H9 (cell line): ENCODE measurements around the gene CRY2. TPM values are rescaled to one million over a fixed set of nuclear protein-coding genes. Genes with fewer than 3 reads are reported as not detected.

Source experiments
- DNase-seq: peaks from one replicate; pipeline ENCODE4 v3.0.0-alpha.2; 2017
- H2AFZ ChIP-seq: one replicate; pipeline ENCODE4 v1.6.1; 2013; ENCODE audit warnings: mild to moderate bottlenecking, low read length, control low read depth, moderate library complexity
- H2AK5ac ChIP-seq: 2 replicates; pipeline ENCODE4 v1.6.1; 2013; ENCODE audit warnings: low read length, control low read depth, mixed read lengths; ENCODE audit not compliant: insufficient read length
- H2BK120ac ChIP-seq: one replicate; pipeline ENCODE4 v1.6.1; 2013; ENCODE audit warnings: low read depth, mild to moderate bottlenecking, low read length, control low read depth, inconsistent platforms; ENCODE audit not compliant: poor library complexity, severe bottlenecking
- H2BK12ac ChIP-seq: 2 replicates; pipeline ENCODE4 v1.6.1; 2013; ENCODE audit warnings: low read length, control low read depth, mixed read lengths, low read depth; ENCODE audit not compliant: insufficient read length
- H2BK15ac ChIP-seq: 2 replicates; pipeline ENCODE4 v1.6.1; 2013; ENCODE audit warnings: low read depth, low read length, control low read depth
- H2BK20ac ChIP-seq: one replicate; pipeline ENCODE4 v1.6.1; 2013; ENCODE audit warnings: low read depth, mild to moderate bottlenecking, low read length, control low read depth, inconsistent platforms; ENCODE audit not compliant: poor library complexity, severe bottlenecking
- H2BK5ac ChIP-seq: 2 replicates; pipeline ENCODE4 v1.6.1; 2013; ENCODE audit warnings: low read length, control low read depth, mixed read lengths; ENCODE audit not compliant: insufficient read length
- H3K14ac ChIP-seq: 2 replicates; pipeline ENCODE4 v1.6.1; 2013; ENCODE audit warnings: low read length, control low read depth; ENCODE audit not compliant: insufficient read depth
- H3K18ac ChIP-seq: 2 replicates; pipeline ENCODE4 v1.6.1; 2013; ENCODE audit warnings: low read depth, mild to moderate bottlenecking, mixed read lengths, low read length, control low read depth; ENCODE audit not compliant: insufficient read length
- H3K23ac ChIP-seq: 2 replicates; pipeline ENCODE4 v1.6.1; 2013; ENCODE audit warnings: low read length, control low read depth, mixed read lengths, low read depth; ENCODE audit not compliant: insufficient read length
- H3K23me2 ChIP-seq: 2 replicates; pipeline ENCODE4 v1.6.1; 2013; ENCODE audit warnings: low read depth, mild to moderate bottlenecking, mixed read lengths, low read length, control low read depth; ENCODE audit not compliant: insufficient read length, poor library complexity, severe bottlenecking
- H3K27ac ChIP-seq: 2 replicates; pipeline ENCODE4 v1.5.1; 2013; ENCODE audit warnings: low read length, control low read depth, mixed read lengths, low read depth; ENCODE audit not compliant: insufficient read length
- H3K27me3 ChIP-seq: 2 replicates; pipeline ENCODE4 v1.6.1; 2013; ENCODE audit warnings: low read length, control low read depth, inconsistent platforms; ENCODE audit not compliant: insufficient read depth
- H3K4ac ChIP-seq: 2 replicates; pipeline ENCODE4 v1.6.1; 2013; ENCODE audit warnings: low read depth, mild to moderate bottlenecking, control low read depth, inconsistent platforms, low read length, moderate library complexity
- H3K4me1 ChIP-seq: 2 replicates; pipeline ENCODE4 v1.6.1; 2013; ENCODE audit warnings: low read length, control low read depth, inconsistent platforms; ENCODE audit not compliant: insufficient read depth
- H3K4me2 ChIP-seq: 2 replicates; pipeline ENCODE4 v1.6.1; 2013; ENCODE audit warnings: low read length, control low read depth, mixed read lengths; ENCODE audit not compliant: insufficient read length, insufficient read depth
- H3K56ac ChIP-seq: 2 replicates; pipeline ENCODE4 v1.6.1; 2013; ENCODE audit warnings: low read depth, mild to moderate bottlenecking, mixed read lengths, low read length, control low read depth; ENCODE audit not compliant: insufficient read length
- H3K79me1 ChIP-seq: 2 replicates; pipeline ENCODE4 v1.6.1; 2013; ENCODE audit warnings: low read depth, mild to moderate bottlenecking, moderate library complexity, low read length, control low read depth, inconsistent platforms; ENCODE audit not compliant: insufficient read depth, poor library complexity, severe bottlenecking
- H3K79me2 ChIP-seq: 2 replicates; pipeline ENCODE4 v1.6.1; 2013; ENCODE audit warnings: low read length, control low read depth, inconsistent platforms; ENCODE audit not compliant: insufficient read depth
- H3K9ac ChIP-seq: 2 replicates; pipeline ENCODE4 v1.6.1; 2013; ENCODE audit warnings: low read length, control low read depth, mixed read lengths; ENCODE audit not compliant: insufficient read length; ENCODE audit errors: extremely low read depth
- H3K9me3 ChIP-seq: one replicate; pipeline ENCODE4 v1.6.1; 2013; ENCODE audit warnings: low read depth, low read length, inconsistent platforms; ENCODE audit not compliant: control insufficient read depth
- H3T11ph ChIP-seq: one replicate; pipeline ENCODE4 v1.6.1; 2013; ENCODE audit warnings: mild to moderate bottlenecking, low read length, control low read depth, inconsistent platforms
- H4K20me1 ChIP-seq: one replicate; pipeline ENCODE4 v1.6.1; 2013; ENCODE audit not compliant: control insufficient read depth, insufficient read length, insufficient read depth
- H4K5ac ChIP-seq: 2 replicates; pipeline ENCODE4 v1.6.1; 2013; ENCODE audit warnings: low read depth, mild to moderate bottlenecking, mixed read lengths, low read length, control low read depth; ENCODE audit not compliant: insufficient read length
- H4K8ac ChIP-seq: replicated peaks from 2 replicates; pipeline ENCODE4 v1.6.1; 2013; ENCODE audit warnings: low read length, control low read depth, mixed read lengths, low read depth; ENCODE audit not compliant: insufficient read length
- H4K91ac ChIP-seq: 2 replicates; pipeline ENCODE4 v1.6.1; 2013; ENCODE audit warnings: low read depth, mild to moderate bottlenecking, moderate library complexity, mixed read lengths, low read length, control low read depth; ENCODE audit not compliant: insufficient read length
- H3K27ac Mint-ChIP-seq, 3 experiments: 2 replicates in 2 of 3; 3 replicates in 1 of 3; pipeline ENCODE4 v1.8.0; 2020 to 2021; ENCODE audit warnings: mixed read lengths in 3 of 3, mild to moderate bottlenecking in 1 of 3, moderate library complexity in 1 of 3
- H3K27me3 Mint-ChIP-seq: 2 replicates; pipeline ENCODE4 v1.8.0; 2021; ENCODE audit warnings: low read depth, mild to moderate bottlenecking, moderate library complexity, mixed read lengths
- H3K36me3 Mint-ChIP-seq, 3 experiments: 2 replicates in 2 of 3; 3 replicates in 1 of 3; pipeline ENCODE4 v1.8.0; 2020 to 2021; ENCODE audit warnings: low read depth in 3 of 3, mixed read lengths in 3 of 3; ENCODE audit not compliant: insufficient read depth in 1 of 3
- H3K4me1 Mint-ChIP-seq, 2 experiments: 2 replicates each; pipeline ENCODE4 v1.8.0; 2020; ENCODE audit warnings: mixed read lengths in 2 of 2
- H3K4me3 Mint-ChIP-seq, 2 experiments: 2 replicates in 1 of 2; 3 replicates in 1 of 2; pipeline ENCODE4 v1.8.0; 2020 to 2021; ENCODE audit warnings: mild to moderate bottlenecking in 2 of 2, mixed read lengths in 2 of 2, moderate library complexity in 1 of 2
- H3K9me3 Mint-ChIP-seq, 2 experiments: 2 replicates in 1 of 2; 3 replicates in 1 of 2; pipeline ENCODE4 v1.8.0; 2020; ENCODE audit warnings: mild to moderate bottlenecking in 2 of 2, mixed read lengths in 2 of 2, moderate library complexity in 1 of 2
- WGBS: extraction: QIAGEN DNeasy Blood & Tissue Kit; methylation state at CpG from one replicate; pipeline ENCODE4 v1.1.7; 2013; ENCODE audit warnings: missing lambda C conversion rate, low lambda C conversion rate, mixed read lengths; ENCODE audit not compliant: insufficient read length; ENCODE audit errors: extremely low coverage; 5-methylcytosine and 5-hydroxymethylcytosine counted together
- total RNA-seq: library from RNA; stranded (reverse); gene quantifications from 2 replicates; pipeline ENCODE4 v1.2.1, GENCODE V29; 2021
- TF ChIP-seq, protein P1 (sequence below): fragments of 200-600 bp; sonication (generic); conservative IDR thresholded peaks from 3 replicates; pipeline ENCODE4 v1.8.0; 2021; ENCODE audit warnings: antibody characterized with exemption, mild to moderate bottlenecking

Gene CRY2
- total RNA-seq, 1 experiment from 2014 or later = 14.4 TPM

DNA sequence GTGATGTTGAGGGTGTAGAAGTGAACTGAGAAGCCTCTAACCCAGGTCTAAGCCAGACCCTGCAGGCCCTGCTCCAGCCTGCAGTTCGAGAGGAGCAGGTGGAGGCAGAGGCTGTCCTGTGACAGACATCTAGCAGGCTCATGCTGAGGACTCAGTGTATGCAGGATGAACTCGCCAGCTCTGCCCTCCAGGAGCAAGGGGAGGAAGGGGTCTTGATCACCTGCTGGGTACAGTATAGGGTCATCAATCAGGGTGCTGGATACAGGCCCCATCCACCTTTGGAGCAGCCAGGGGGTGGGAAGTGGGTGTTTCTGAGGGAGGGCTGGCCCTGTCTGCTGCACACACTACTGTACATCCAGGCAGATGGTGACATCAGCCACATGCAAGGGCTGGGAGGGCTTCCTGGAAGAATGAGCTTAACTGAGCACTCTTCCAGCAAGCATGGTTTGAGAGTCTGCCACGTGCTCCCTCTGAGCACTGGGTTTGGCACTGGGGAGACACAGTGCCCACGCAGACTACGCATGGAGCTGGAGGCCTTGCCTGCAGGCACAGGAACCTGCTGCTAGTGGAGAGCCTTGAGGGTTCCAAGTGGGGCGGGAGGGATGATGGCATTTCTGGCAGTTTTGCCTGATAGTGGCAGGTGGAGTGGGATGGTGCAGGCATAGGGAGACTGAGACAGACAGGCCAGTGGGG, 47.4 kb downstream of the CRY2 start:
- H3K27me3 Mint-ChIP-seq = no peaks in the 10 kb centered on the region; the same call in 1 of the 2 replicates
- Histone ChIP-seq H3K9ac (no peak overlapping the region), H2BK20ac (no peak overlapping the region), H2BK15ac (no peak overlapping the region), H3K56ac (no peak overlapping the region), H3K9me3 (no peaks in the 10 kb centered on the region), H3K4ac (no peak overlapping the region), H2BK5ac (no peak overlapping the region), H3K27ac (no peak overlapping the region), H4K8ac (no peak overlapping the region), H3K18ac (no peak overlapping the region), H4K5ac (no peak overlapping the region), H2AFZ (no peak overlapping the region), H3K23ac (no peak overlapping the region), H2BK12ac (no peak overlapping the region), H3K14ac (no peak overlapping the region; the same call in 1 of the 2 replicates), H3T11ph (no peak overlapping the region), H3K79me2 (no peaks in the 10 kb centered on the region), H2BK120ac (no peak overlapping the region), H3K4me2 (no peak overlapping the region), H4K91ac (no peak overlapping the region), H3K4me1 (no peaks in the 10 kb centered on the region; the same call in 1 of the 2 replicates), H3K79me1 (no peaks in the 10 kb centered on the region), H3K27me3 (no peaks in the 10 kb centered on the region), H3K23me2 (peaks cover 3% of the 10 kb centered on the region), H4K20me1 (no peaks in the 10 kb centered on the region), H2AK5ac (no peak overlapping the region)
- H3K4me1 Mint-ChIP-seq = peaks cover 25 to 44% of the 10 kb centered on the region in 2 experiments
- H3K4me3 Mint-ChIP-seq = peak overlapping the region in 1 of 2 experiments; percentile 33; a peak in 1 of 5 replicates
- no peaks in the 10 kb centered on the region; a peak in 1 of 5 replicates for H3K9me3 Mint-ChIP-seq
- TF ChIP-seq, protein P1, sequence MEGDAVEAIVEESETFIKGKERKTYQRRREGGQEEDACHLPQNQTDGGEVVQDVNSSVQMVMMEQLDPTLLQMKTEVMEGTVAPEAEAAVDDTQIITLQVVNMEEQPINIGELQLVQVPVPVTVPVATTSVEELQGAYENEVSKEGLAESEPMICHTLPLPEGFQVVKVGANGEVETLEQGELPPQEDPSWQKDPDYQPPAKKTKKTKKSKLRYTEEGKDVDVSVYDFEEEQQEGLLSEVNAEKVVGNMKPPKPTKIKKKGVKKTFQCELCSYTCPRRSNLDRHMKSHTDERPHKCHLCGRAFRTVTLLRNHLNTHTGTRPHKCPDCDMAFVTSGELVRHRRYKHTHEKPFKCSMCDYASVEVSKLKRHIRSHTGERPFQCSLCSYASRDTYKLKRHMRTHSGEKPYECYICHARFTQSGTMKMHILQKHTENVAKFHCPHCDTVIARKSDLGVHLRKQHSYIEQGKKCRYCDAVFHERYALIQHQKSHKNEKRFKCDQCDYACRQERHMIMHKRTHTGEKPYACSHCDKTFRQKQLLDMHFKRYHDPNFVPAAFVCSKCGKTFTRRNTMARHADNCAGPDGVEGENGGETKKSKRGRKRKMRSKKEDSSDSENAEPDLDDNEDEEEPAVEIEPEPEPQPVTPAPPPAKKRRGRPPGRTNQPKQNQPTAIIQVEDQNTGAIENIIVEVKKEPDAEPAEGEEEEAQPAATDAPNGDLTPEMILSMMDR = no peak
- peaks cover 0 to 11% (median 0%) of the 10 kb centered on the region in 3 experiments; a peak in 3 of 7 replicates for H3K36me3 Mint-ChIP-seq
- peak overlapping the region in 2 of 3 experiments; percentile 7 to 88; a peak in 3 of 7 replicates for H3K27ac Mint-ChIP-seq
- WGBS = no CpG with 5 or more reads among the region's 6 CpGs
- DNase-seq = no peak
